Heart right ventricle (tissue), 16 donors: Measurements from ENCODE around the gene MTHFD1L. TPM values are rescaled to one million over a fixed set of nuclear protein-coding genes. Genes with fewer than 3 reads are reported as not detected.

Experiments
- ATAC-seq, 8 donors: fragments of 200-7000 bp; cut with Tn5 transposase; one replicate each; pipeline ENCODE4 v1.9.1; 2020; ENCODE audit warnings: mild to moderate bottlenecking in 8 of 8, moderate library complexity in 8 of 8, moderate number of reproducible peaks in 1 of 8
- DNase-seq, 2 donors: peaks; one replicate each; pipeline ENCODE4 v3.0.0-alpha.2; 2020
- H3K27ac ChIP-seq, 10 donors: fragments of 200-600 bp; sonication (generic) in 2 of 10; one replicate each; pipeline versions ENCODE4 v1.5.0 to v1.8.0; 2020 to 2022; ENCODE audit warnings: mild to moderate bottlenecking in 3 of 10
- H3K27me3 ChIP-seq, 7 donors: fragments of 200-600 bp; one replicate each; pipeline ENCODE4 v1.8.0; 2021 to 2022; ENCODE audit warnings: mild to moderate bottlenecking in 2 of 7
- H3K36me3 ChIP-seq, 9 donors: fragments of 200-600 bp; sonication (generic) in 1 of 9; one replicate each; pipeline versions ENCODE4 v1.5.0 to v1.8.0; 2020 to 2022; ENCODE audit warnings: mild to moderate bottlenecking in 2 of 9
- H3K4me1 ChIP-seq, 9 donors: fragments of 200-600 bp; sonication (generic) in 1 of 9; one replicate each; pipeline versions ENCODE4 v1.5.0 to v1.8.0; 2020 to 2022; ENCODE audit warnings: mild to moderate bottlenecking in 4 of 9
- H3K4me3 ChIP-seq, 10 donors: fragments of 200-600 bp; sonication (generic) in 2 of 10; one replicate each; pipeline versions ENCODE4 v1.5.0 to v1.8.0; 2020 to 2022; ENCODE audit warnings: mild to moderate bottlenecking in 7 of 10, moderate library complexity in 2 of 10
- H3K9me3 ChIP-seq, 11 donors: fragments of 200-600 bp in 10 of 11; sonication (generic) in 2 of 11; one replicate each; pipeline versions ENCODE4 v1.5.0 to v1.8.0; 2013 to 2022; ENCODE audit warnings: mild to moderate bottlenecking in 2 of 11, control low read depth in 1 of 11, moderate library complexity in 1 of 11
- WGBS, 2 donors: extraction: QIAGEN DNeasy Blood & Tissue Kit; methylation state at CpG; one replicate each; pipeline ENCODE4 v1.1.7; 2013; ENCODE audit warnings: inconsistent platforms in 1 of 2; 5-methylcytosine and 5-hydroxymethylcytosine counted together
- intact Hi-C, 10 donors: fragments of 100-400 bp; cut with DNase I; formaldehyde crosslinking; loops; one replicate each; pipeline versions ENCODE4 v1.11.1 to v1.14.2; 2022
- polyA plus RNA-seq, 2 donors: library from polyadenylated mRNA; stranded (reverse); fragments of 200-250 nt; gene quantifications; one replicate each; pipeline ENCODE4 v1.2.3, GENCODE V29; 2013
- total RNA-seq, 10 donors: library from RNA; stranded (reverse); fragmentation: NEBNext Ultra II Directional in 3 of 10; extraction: Animal tissue kit (Norgen Biotek cat#: 25700) in 3 of 10; gene quantifications; one replicate each; pipeline versions ENCODE4 v1.2.1 to v1.2.4, GENCODE V29; 2021 to 2023
- TF ChIP-seq, protein P1 (sequence below), 9 donors: fragments of 200-600 bp; sonication (generic) in 2 of 9; IDR thresholded peaks; one replicate each; pipeline versions ENCODE4 v1.5.0 to v1.8.0; 2021 to 2022; ENCODE audit warnings: antibody characterized with exemption in 9 of 9, mild to moderate bottlenecking in 5 of 9, moderate library complexity in 1 of 9
- donor health status: Arrhythmogenic right ventricular cardiomyopathy.
- donor health status: ischemic (EF 13 %, LVEDD 7.1; RV severe dilation, severe dysfunction).
- donor health status: healthy with polysubstance abuse.
- donor health status: DM: no; HTN: yes; CAD: no.
- donor health status: DM: no; HTN: no; CAD: no.
- donor health status: ischemic (EF 25% LVEDD 6.9; RV normal size, moderate dysfunction).
- donor health status: ischemic (EF 25% LVEDD 5.7; RV mildly dilated, moderate dysfunction).
- donor health status: healthy.
- donor health status: DM: yes; HTN: yes; CAD: no.
- donor health status: Ischemic cardiomyopathy.
- donor health status: ischemic (EF 35%, LVEDD 5.7; RV mildly dilated, moderate dysfunction).
- donor health status: nonischemic (EF 11% LVEDD 7.7; RV severe dilation, severe dysfunction).
- donor health status: DM: yes; HTN: yes; CAD: no.
- donor health status: PGD.
- donor health status: ischemic (EF 29% LVEDD 5.4; RV normal size, mild dysfunction).
- donor health status: nonischemic (EF 23%, LVEDD 6.1; RV moderate dilation, normal function).

The MTHFD1L gene
- total and polyA plus RNA-seq, 12 donors, result 1.2 to 10.8 (median 3.8) TPM

- DNase-seq (no peak), ATAC-seq (no peak)
- H3K27ac ChIP-seq, result no peak overlapping the region
- no peaks in the 10 kb centered on the region for H3K27me3 ChIP-seq
- no peaks in the 10 kb centered on the region for H3K9me3 ChIP-seq
- WGBS, 2 donors, result 76 to 79% methylated on average over 4 of the region's 4 CpGs
- H3K4me3 ChIP-seq, result no peak overlapping the region
- TF ChIP-seq, protein P1, sequence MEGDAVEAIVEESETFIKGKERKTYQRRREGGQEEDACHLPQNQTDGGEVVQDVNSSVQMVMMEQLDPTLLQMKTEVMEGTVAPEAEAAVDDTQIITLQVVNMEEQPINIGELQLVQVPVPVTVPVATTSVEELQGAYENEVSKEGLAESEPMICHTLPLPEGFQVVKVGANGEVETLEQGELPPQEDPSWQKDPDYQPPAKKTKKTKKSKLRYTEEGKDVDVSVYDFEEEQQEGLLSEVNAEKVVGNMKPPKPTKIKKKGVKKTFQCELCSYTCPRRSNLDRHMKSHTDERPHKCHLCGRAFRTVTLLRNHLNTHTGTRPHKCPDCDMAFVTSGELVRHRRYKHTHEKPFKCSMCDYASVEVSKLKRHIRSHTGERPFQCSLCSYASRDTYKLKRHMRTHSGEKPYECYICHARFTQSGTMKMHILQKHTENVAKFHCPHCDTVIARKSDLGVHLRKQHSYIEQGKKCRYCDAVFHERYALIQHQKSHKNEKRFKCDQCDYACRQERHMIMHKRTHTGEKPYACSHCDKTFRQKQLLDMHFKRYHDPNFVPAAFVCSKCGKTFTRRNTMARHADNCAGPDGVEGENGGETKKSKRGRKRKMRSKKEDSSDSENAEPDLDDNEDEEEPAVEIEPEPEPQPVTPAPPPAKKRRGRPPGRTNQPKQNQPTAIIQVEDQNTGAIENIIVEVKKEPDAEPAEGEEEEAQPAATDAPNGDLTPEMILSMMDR (IDR thresholded peaks at IDR 0.05), result peak in 1 of 9 donors; percentile 26
- peaks cover 0 to 10% (median 0%) of the 10 kb centered on the region in 9 donors for H3K36me3 ChIP-seq
- intact Hi-C loops, result no loop called here
- H3K4me1 ChIP-seq, result peaks cover 0 to 15% (median 8%) of the 10 kb centered on the region in 9 donors
Measured at GRCh38 chr6:151026041-151026663, 160.7 kb downstream of the MTHFD1L start.

DNA sequence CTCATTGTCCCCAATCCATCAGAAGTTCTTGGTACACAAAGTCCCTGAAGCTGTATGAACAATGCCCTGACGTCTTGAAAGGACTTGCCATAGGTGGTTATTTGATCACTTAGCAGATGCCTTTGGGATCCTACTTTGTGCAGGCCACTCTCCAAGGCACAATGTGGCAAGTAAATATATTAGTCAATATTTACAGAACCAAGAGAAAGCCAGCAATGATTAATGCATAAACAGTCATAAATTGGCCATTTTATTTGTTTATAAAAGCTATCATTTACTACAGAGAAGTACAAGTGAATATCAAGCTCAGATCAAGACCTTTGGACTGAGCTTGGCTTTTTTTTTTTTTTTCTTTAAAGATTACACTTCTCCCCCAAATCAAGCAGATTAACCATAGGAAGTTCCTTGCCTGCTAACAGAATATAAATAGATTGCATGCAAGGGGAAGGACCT, 161.8 kb downstream of the MTHFD1L start:
- Histone ChIP-seq H3K4me3 (no peak overlapping the region), H3K27ac (no peak overlapping the region), H3K9me3 (no peaks in the 10 kb centered on the region), H3K27me3 (no peaks in the 10 kb centered on the region), H3K36me3 (peaks cover 0 to 10% (median 0%) of the 10 kb centered on the region in 9 donors), H3K4me1 (peaks cover 0 to 3% (median 0%) of the 10 kb centered on the region in 9 donors)
- intact Hi-C loops, result no loop called here
- ATAC-seq, result no peak
- TF ChIP-seq, protein P1 (IDR thresholded peaks at IDR 0.05), result no peak
- 84 to 88% methylated on average over 1 of the region's 1 CpG for WGBS, 2 donors
- DNase-seq, result no peak

DNA sequence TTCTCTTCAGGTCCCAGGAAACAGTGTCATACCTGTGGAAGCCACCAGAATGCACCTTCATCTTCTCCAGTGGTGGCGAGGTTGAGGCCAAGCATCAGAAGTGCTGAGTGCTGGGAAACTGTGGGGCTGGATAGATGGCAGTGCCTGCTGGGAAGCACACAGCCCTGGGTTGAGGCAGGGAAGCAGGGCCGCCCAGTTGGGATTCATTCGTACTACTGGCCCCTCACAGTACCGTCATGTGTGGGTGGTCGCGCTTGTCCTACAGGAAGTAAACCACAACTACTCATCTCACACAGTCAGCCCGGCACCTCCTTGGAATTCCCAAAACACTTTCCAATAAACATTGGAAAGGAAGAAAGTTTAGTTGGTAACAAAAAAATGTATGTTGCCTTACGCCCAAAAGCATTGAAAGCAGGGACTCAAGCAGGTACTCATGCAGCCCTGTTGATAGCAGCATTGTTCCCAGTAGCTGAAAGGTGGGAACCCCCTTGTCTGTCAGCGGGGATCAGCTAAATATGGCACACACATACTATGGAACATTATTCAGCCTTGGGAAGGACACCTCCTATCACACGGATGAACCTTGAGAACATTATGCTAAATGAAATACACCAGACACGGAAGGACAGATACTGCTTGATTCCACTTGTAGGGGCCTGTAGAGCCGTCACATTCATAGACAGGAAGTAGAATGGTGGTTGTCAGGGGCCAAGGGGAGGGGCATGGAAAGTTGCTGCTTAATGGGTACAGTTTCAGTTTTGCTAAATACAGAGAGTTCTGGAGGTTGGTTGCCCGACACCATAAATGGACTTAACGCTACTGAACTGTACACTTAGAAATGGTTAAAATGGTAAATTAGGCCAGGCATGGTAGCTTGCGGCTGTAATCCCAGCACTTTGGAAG, 162.7 kb downstream of the MTHFD1L start:
- WGBS, 2 donors, result 95% methylated on average over 15 of the region's 15 CpGs

DNA sequence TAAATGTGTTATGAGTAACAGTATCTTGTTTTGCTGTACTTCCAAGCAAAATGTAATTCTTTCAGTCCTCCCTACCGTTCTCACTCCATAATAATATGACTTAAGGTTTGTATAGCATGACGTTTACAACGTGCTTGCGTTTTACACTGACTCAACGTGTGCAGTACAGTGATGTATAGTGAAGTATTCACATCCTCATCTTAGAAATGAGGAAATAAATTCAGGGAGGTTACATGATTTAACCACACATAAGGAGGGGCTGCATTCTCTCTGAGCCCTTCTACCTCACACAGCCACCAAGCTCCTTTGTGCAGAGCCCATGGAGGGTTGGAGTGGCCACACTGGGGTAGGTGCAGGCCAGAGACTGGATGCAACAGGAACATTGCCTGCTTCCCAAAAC, 164.5 kb downstream of the MTHFD1L start:
- ATAC-seq (no peak), DNase-seq (no peak)
- Histone ChIP-seq H3K4me1 (no peaks in the 10 kb centered on the region), H3K27me3 (no peaks in the 10 kb centered on the region), H3K4me3 (no peak overlapping the region), H3K27ac (no peak overlapping the region), H3K36me3 (peaks cover 0 to 15% (median 0%) of the 10 kb centered on the region in 9 donors), H3K9me3 (no peaks in the 10 kb centered on the region)
- TF ChIP-seq, protein P1 (IDR thresholded peaks at IDR 0.05), result no peak
- intact Hi-C loops, result no loop called here
- 87 to 94% methylated on average over 5 of the region's 5 CpGs for WGBS, 2 donors

More for the DNA sequence above, 162.7 kb downstream of the MTHFD1L start:
- H3K4me3 ChIP-seq, result no peak overlapping the region
- no peak for DNase-seq
- intact Hi-C loops, result no loop called here
- H3K36me3 ChIP-seq, result peaks cover 0 to 10% (median 0%) of the 10 kb centered on the region in 9 donors
- no peaks in the 10 kb centered on the region for H3K27me3 ChIP-seq
- ATAC-seq, result no peak
- TF ChIP-seq, protein P1 (IDR thresholded peaks at IDR 0.05), result no peak
- H3K27ac ChIP-seq, result no peak overlapping the region
- H3K4me1 ChIP-seq, result no peaks in the 10 kb centered on the region
- no peaks in the 10 kb centered on the region for H3K9me3 ChIP-seq
